ENCODE data around the gene MMEL1. TPM values are rescaled to one million over a fixed set of nuclear protein-coding genes. Genes with fewer than 3 reads are reported as not detected.

The MMEL1 gene
- total and polyA plus RNA-seq, 3 donors from 2014 or later, result 17.2 to 36.4 (median 18.8) TPM

DNA sequence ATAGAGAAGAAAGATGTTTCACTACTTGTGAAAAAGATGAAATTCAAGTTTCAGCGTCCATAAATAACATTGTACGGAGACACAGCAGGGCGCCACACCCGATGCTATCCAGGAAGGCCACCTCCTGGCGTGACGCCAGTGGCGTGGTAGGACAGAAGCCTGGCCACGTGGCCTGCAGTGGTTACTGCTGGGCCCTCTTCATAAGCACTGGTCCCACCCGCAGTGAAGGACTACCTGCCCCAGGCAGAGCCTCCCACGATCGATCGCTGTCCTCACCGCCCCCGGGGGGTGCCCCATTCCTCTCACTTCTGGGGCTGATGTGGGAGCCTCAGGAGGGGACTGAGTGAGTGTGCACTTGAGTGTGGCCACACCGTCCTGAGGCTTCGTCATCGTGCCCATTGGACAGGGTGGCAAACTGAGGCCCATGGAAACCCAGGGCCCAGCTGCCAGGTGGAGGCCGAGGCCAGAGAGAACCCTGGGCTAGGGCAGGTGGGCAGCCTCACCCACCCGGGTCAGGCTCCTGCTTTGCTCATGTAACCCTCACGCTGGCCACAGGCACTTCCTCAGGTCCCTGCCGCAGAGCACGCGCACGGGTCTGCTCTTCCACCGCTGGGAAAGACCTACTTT lies 91.1 kb downstream of the MMEL1 start:
- Histone ChIP-seq H3K36me3 (ENCODE audit: low read depth, missing control alignments) (no peaks in the 10 kb centered on the region), H3K4me3 (no peak overlapping the region), H3K27me3 (no peaks in the 10 kb centered on the region), H3K4me1 (peaks cover 36% of the 10 kb centered on the region), H3K27ac (no peak overlapping the region), H3K9me3 (no peaks in the 10 kb centered on the region)
- no peak for TF ChIP-seq POLR2A (IDR thresholded peaks at IDR 0.05)
- TF ChIP-seq, protein P1, sequence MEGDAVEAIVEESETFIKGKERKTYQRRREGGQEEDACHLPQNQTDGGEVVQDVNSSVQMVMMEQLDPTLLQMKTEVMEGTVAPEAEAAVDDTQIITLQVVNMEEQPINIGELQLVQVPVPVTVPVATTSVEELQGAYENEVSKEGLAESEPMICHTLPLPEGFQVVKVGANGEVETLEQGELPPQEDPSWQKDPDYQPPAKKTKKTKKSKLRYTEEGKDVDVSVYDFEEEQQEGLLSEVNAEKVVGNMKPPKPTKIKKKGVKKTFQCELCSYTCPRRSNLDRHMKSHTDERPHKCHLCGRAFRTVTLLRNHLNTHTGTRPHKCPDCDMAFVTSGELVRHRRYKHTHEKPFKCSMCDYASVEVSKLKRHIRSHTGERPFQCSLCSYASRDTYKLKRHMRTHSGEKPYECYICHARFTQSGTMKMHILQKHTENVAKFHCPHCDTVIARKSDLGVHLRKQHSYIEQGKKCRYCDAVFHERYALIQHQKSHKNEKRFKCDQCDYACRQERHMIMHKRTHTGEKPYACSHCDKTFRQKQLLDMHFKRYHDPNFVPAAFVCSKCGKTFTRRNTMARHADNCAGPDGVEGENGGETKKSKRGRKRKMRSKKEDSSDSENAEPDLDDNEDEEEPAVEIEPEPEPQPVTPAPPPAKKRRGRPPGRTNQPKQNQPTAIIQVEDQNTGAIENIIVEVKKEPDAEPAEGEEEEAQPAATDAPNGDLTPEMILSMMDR (IDR thresholded peaks at IDR 0.05), result no peak
- no peak for DNase-seq
- 73 to 84% methylated on average over 17 to 25 of the region's 25 CpGs for WGBS, 2 donors
- intact Hi-C loops (cut with DNase I; ENCODE audit: low total_unique reads), result no loop called here

DNA sequence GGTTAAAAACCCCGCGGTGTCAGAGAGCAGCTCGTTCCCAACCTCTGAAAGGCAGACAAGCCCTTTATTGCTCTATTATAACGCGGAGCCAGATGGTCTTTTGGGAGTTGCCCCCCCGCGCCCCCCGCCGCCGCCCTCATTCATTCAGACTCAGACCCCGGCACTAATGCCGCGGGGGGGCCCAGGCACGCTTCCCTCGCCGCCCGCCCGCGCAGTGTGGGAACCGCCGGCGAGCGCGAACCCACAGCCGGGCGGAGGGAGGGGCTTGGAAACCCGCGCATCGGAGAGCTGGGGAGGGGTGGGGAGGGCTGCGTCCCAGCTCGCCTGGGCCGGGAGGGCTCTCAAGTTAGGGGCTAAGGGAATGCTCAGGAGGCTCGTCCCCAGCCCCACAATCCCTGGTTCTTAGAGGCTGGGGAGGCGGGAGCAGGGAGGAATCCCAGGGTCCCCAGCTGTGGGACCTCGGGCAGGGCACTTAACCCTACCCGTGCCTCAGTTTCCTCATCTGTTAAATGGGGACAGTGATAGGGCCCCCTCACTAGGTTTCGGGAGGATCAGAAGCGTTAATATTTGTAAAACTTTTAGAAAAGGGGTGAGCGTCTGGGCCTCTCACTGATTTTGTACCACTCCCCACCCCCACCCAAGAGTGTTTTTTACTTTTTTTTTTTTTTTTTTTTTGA lies 91.9 kb downstream of the MMEL1 start:
- TF ChIP-seq, protein P1 (IDR thresholded peaks at IDR 0.05), result no peak
- no peak for TF ChIP-seq POLR2A (IDR thresholded peaks at IDR 0.05)
- DNase-seq, result no peak
- H3K27ac ChIP-seq, result no peak overlapping the region
- H3K27me3 ChIP-seq, result no peaks in the 10 kb centered on the region
- peak overlapping the region in 1 of 2 donors; percentile 13 for H3K4me3 ChIP-seq
- WGBS, 2 donors, result 10 to 43% methylated on average over 6 to 38 of the region's 39 CpGs
- peaks cover 29% of the 10 kb centered on the region for H3K4me1 ChIP-seq
- no peaks in the 10 kb centered on the region for H3K36me3 ChIP-seq (ENCODE audit: low read depth, missing control alignments)
- intact Hi-C loops (cut with DNase I; ENCODE audit: low total_unique reads), result no loop called here
- H3K9me3 ChIP-seq, result no peaks in the 10 kb centered on the region

Other genes starting within 250 kb of the MMEL1 start
- 10 to 100 TPM; 30.4 to 34.5 TPM for gene MORN1, start 241.5 kb downstream of the MMEL1 start, total RNA-seq
- gene MORN1, start 241.5 kb downstream of the MMEL1 start, polyA plus RNA-seq (ENCODE audit: insufficient read depth, low read depth, low replicate concordance), result 30.9 TPM
- gene RER1, start 241.2 kb downstream of the MMEL1 start, total RNA-seq, result 100 to 1,000 TPM in 1 of 2 donors, 10 to 100 TPM in 1; 89.9 to 104 TPM
- gene RER1, start 241.2 kb downstream of the MMEL1 start, polyA plus RNA-seq (ENCODE audit: insufficient read depth, low read depth, low replicate concordance), result 262 TPM
- gene PEX10, start 220.5 kb downstream of the MMEL1 start, total RNA-seq, result 10 to 100 TPM; 50.4 to 52.8 TPM
- gene PEX10, start 220.5 kb downstream of the MMEL1 start, polyA plus RNA-seq (ENCODE audit: insufficient read depth, low read depth, low replicate concordance), result 49.5 TPM
- 1 to 10 TPM; 5.7 to 6.5 TPM for gene PLCH2, start 156.7 kb downstream of the MMEL1 start, total RNA-seq
- gene PLCH2, start 156.7 kb downstream of the MMEL1 start, polyA plus RNA-seq (ENCODE audit: insufficient read depth, low read depth, low replicate concordance), result 2.7 TPM
- 10 to 100 TPM; 65.9 to 84.7 TPM for gene PANK4, start 106.4 kb downstream of the MMEL1 start, total RNA-seq
- 23.2 TPM for gene PANK4, start 106.4 kb downstream of the MMEL1 start, polyA plus RNA-seq (ENCODE audit: insufficient read depth, low read depth, low replicate concordance)
- 1 to 10 TPM; 2.8 to 4.2 TPM for gene HES5, start 102.8 kb downstream of the MMEL1 start, total RNA-seq
- gene HES5, start 102.8 kb downstream of the MMEL1 start, polyA plus RNA-seq (ENCODE audit: insufficient read depth, low read depth, low replicate concordance), result 1.1 TPM
- gene TNFRSF14, start 76.6 kb downstream of the MMEL1 start, total RNA-seq, result 10 to 100 TPM; 39.0 to 45.1 TPM
- 26.0 TPM for gene TNFRSF14, start 76.6 kb downstream of the MMEL1 start, polyA plus RNA-seq (ENCODE audit: insufficient read depth, low read depth, low replicate concordance)
- 10 to 100 TPM; 20.9 to 25.1 TPM for gene PRXL2B, start 46.2 kb downstream of the MMEL1 start, total RNA-seq
- 16.5 TPM for gene PRXL2B, start 46.2 kb downstream of the MMEL1 start, polyA plus RNA-seq (ENCODE audit: insufficient read depth, low read depth, low replicate concordance)
- gene TTC34, start 168.7 kb upstream of the MMEL1 start, total RNA-seq, result 1 to 10 TPM; 3.0 to 5.2 TPM
- 4.1 TPM for gene TTC34, start 168.7 kb upstream of the MMEL1 start, polyA plus RNA-seq (ENCODE audit: insufficient read depth, low read depth, low replicate concordance)

Measured in testis (tissue), 3 donors.